Suppressor macrophage treated with lipopolysaccharide for 4 hours (primary cell): ENCODE results near the gene UBE2U.

Experiments used
- DNase-seq: peaks from one replicate; pipeline ENCODE4 v3.0.0-alpha.2; 2020

Gene UBE2U

GRCh38 chr1:64296459-64296858 lies 93.0 kb downstream of the UBE2U start:
- DNase-seq = no peak

- no peak for DNase-seq
Measured at GRCh38 chr1:64302194-64302593, 98.8 kb downstream of the UBE2U start.

GRCh38 chr1:64302971-64303370 lies 99.5 kb downstream of the UBE2U start:
- no peak for DNase-seq

- DNase-seq = no peak
Measured at GRCh38 chr1:64304823-64305222, 101.4 kb downstream of the UBE2U start.

GRCh38 chr1:64308866-64309265 lies 105.4 kb downstream of the UBE2U start:
- no peak for DNase-seq

- DNase-seq = no peak
Measured at GRCh38 chr1:64309431-64309831, 106.0 kb downstream of the UBE2U start.

GRCh38 chr1:64310760-64311159 lies 107.3 kb downstream of the UBE2U start:
- DNase-seq = no peak

GRCh38 chr1:64312431-64312830 lies 109.0 kb downstream of the UBE2U start:
- DNase-seq = no peak

- DNase-seq = no peak
Measured at GRCh38 chr1:64315402-64315801, 112.0 kb downstream of the UBE2U start.
